ENCODE results near the gene FOXP1.

- TF ChIP-seq POLR2AphosphoS5 (IDR thresholded peaks at IDR 0.05) (no peak), MXI1 (conservative IDR thresholded peaks at IDR 0.05; ENCODE audit: poor library complexity, severe bottlenecking) (no peak), CTCF (IDR thresholded peaks at IDR 0.05; ENCODE audit: poor library complexity, severe bottlenecking) (no peak), SMC3 (conservative IDR thresholded peaks at IDR 0.05; ENCODE audit: poor library complexity) (no peak), EP300 (conservative IDR thresholded peaks at IDR 0.05; ENCODE audit: poor library complexity, severe bottlenecking) (no peak)
Observed at GRCh38 chr3:71144525-71145253, 438.8 kb downstream of the FOXP1 start.
